Endometrium (tissue), 2 donors: ENCODE measurements around the gene SPRR2B.
"Not testable (repeated sequence)": the region's sequence is repeated elsewhere in the genome, so short reads cannot be mapped to it uniquely, and the experiment has no call there.

Source experiments
- FAIRE-seq: peaks from 2 replicates; lab custom pipeline; 2012; peaks lifted over from hg19 to GRCh38; lab: Jason Lieb, UNC
- donor health status: control.
- donor health status: control.

Gene SPRR2B

DNA sequence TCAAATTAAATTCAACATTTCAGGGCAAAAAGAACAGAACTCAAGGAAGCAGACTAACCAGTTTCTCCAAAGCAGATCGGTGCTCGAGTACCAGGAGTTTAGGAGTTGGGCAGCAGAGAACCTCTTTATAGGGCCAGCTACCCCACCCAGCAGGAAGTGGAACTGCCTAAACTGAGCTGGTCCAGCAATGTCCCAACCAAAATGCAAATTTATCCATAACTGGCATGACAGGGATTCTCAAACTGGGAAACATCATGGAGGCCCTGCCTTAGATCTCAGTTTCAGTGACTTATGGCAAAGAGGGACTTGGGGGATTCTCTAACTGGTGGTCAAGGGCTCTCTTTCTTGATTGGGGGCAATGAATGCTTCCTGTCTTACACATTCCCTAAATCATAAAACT lies at the start of gene SPRR2B:
Gene SPRR2B, minus strand, starts transcription at position 101 of the 400 bp plus-strand sequence. CDS start 772 bp downstream, outside the sequence.
- FAIRE-seq: no peak

DNA sequence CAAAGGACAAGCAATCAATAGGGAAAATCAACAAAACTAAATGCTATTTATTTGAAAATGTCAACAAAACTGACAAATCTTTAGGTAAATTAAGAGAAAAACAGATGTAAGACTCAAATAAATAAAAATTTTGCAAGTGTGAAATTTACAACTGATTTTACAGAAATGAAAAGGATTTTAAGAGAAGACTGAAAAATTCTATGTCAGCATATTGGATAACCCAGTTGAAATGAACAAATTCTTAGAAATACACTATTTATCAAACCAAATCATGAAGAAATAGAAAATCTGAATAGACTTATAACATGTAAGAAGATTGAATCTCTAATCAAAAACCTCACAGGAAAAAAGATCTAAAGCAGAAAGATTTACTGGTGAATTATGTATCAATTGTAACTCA lies 49.5 kb upstream of the SPRR2B start:
- FAIRE-seq: no peak

DNA sequence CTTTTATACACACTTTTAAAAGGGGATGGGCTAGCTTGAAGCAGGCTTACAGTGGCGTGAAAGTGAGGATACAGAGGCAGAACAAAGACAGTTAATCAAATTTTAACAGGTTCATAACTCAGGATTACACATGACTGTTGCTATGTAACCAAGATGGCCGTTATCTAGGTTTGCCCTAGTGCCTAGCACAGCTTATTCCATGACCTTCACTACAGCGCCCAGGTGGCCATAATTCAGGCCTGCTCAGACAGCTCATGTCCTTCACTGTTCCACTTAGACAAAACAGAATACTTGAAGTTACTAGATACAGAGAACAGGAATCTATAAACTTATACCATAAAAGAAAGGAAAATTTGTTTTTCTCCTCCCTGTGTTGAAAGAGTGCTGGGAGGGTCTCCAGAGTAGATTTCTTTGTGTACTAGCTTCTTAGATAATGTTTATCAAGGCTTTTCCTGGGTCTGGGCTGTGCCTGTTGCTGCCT lies 48.1 kb upstream of the SPRR2B start:
- FAIRE-seq: no peak

DNA sequence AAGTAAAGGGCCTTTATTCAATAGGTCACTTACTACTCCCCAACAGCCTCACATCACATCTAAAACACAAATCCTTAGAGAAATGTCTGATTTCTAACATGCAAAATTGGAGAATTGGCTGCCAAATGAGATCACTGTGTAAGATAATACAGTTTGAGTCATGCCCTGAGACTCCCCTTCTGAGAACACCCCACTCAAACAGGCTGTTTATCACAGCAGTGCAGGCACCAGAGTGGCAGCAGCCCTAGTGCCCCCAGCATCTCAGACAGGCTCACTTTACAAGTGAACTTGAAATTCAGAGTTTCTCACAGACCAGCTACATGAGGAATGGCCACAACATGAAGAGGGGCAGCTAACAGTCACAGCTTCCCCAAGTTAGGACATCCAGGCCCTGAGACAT lies 43.9 kb upstream of the SPRR2B start:
- FAIRE-seq: not testable (repeated sequence)

DNA sequence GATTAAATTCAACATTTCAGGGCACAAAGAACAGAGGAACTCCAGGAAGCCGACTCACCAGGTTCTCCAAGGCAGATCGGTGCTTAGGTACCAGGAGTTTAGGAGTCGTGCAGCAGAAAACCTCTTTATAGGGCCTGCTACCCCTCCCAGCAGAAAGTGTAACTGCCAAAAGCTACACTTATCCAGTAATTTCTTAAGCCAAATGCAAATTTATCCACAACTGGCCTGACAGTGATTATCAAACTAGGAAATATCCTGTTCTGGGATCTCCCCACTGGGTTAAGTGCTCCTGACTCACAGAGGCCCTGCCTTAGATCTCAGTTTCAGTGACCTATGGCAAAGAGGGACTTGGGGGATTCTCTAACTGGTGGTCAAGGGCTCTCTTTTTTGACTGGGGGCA lies 42.0 kb upstream of the SPRR2B start, which contains the start of gene SPRR2F:
Gene SPRR2F, minus strand, starts transcription at position 101 of the 400 bp plus-strand sequence. CDS start 783 bp downstream, outside the sequence.
- FAIRE-seq: no peak

DNA sequence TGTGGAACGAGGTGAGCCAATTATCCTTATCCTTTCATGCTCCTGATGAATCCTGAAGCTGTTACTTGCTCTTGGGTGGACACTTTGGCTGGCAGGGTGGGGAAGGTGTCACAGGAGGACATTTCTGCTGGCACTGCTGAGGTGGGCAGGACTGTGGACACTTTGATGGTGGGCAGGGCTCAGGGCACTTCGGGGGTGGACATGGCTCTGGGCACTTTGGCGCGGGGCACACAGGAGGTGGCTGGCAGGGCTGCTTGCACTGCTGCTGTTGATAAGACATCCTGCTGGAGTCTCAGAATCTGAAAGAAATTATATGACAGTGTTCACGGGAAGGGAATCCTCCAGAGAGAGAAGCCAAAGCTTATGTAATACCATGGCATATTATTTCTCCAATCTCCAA lies 41.0 kb upstream of the SPRR2B start:
- not testable (repeated sequence) for FAIRE-seq

DNA sequence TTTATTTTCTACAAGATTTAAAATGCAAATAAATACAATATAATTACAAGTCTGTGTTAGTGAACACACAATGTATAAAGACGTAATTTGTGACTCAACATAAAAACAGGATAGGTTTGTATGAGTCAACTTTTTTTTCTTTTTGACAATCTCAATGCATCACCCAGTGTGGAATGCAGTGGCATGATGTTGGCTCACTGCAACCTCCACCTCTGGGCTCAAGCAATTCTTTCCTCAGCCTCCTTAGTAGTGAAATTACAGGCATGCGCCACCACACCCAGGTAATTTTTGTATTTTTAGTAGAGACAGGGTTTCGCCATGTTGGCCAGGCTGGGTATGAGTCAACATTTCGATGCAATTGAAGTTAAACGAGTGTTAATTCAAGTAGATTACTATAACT lies 28.8 kb upstream of the SPRR2B start:
- no peak for FAIRE-seq

DNA sequence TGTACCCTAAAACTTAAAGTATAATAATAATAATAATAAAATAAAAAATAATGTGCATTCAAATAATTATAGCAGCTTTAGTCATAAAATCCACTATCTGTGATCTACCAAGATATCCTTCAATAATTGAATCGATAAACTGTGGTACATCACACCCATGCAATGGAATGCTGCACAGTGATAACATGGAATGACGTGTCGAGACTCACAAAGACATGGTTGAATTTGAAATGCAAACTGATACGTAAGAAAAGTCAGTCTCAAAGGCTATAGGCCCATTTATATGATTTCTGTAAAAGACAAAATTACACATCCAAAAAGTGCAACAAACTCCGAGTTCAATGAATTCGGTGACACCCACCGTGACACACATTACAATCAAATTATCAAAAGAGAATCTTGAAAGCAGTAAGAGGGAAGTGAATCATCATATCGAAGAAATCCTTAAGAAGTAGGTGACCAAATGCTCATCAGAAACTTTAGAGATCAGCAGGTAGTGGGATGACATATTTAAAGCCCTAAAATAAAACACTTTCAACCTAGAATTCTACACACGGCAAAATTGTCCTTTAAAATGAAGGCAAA lies 28.1 kb upstream of the SPRR2B start:
- FAIRE-seq: no peak

DNA sequence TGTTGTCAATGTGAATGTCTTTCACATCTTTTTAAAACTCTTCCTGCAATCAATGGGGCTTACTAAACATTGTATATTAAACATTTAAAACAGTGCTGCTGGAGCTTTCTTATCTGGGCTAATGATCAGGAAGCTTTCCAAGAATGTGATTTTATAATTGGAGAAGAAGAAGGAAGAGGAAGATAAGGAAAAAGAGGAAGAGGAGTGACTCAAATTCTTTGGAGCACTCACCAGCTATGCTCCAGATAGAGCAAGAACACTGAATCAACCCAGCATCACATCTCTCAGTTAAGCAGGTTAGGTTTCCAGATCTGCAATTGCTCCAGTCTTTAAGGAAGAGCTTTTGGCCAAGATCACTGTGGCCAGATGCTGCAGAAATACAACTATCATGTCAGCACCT lies 24.4 kb upstream of the SPRR2B start:
- no peak for FAIRE-seq

DNA sequence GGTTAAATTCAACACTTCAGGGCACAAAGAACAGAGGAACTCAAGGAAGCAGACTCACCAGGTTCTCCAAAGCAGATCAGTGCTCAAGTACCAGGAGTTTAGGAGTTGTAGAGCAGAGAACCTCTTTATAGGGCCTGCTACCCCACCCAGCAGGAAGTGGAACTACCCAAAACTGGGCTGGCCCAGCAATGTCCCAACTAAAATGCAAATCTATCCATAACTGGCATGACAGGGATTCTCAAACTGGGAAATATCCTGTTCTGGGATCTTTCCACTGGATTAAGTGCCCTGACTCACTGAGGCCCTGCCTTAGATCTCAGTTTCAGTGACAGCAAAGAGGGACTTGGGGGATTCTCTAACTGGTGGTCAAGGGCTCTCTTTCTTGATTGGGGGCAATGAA lies 23.0 kb upstream of the SPRR2B start, which contains the start of gene SPRR2E:
Gene SPRR2E, minus strand, starts transcription at position 101 of the 400 bp plus-strand sequence. CDS start 775 bp downstream, outside the sequence.
- FAIRE-seq: no peak

DNA sequence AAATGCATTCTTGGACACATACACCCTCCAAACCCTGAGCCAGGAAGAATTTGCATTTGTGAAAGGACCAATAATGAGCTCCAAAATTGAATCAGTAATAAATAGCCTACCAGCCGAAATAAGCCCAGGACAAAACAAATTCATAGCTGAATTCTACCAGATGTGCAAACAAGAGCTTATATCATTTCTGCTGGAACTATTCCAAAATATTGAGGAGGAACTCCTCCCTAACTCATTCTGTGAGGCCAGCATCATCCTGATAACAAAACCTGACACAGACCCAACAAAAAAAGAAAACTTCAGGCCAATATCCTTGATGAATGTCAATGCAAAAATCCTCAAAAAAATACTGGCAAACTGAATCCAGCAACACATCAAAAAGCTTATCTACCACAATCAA lies 16.2 kb upstream of the SPRR2B start:
- no peak for FAIRE-seq

DNA sequence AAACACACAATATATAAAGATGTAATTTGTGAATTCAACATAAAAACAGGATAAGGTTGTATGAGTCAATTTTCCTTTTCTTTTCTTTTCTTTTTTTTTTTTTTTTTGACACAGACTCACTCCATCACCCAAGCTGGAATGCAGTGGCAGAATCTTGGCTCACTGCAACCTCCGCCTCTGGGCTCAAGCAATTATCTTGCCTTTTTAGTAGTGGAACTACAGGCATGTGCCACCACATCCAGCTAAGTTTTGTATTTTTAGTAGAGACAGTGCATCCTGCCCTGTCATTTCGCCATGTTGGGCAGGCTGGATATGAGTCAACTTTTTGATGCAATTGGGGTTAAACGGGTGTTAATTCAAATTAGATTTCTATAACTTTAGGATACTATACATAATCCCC lies 10.3 kb upstream of the SPRR2B start:
- FAIRE-seq: no peak

DNA sequence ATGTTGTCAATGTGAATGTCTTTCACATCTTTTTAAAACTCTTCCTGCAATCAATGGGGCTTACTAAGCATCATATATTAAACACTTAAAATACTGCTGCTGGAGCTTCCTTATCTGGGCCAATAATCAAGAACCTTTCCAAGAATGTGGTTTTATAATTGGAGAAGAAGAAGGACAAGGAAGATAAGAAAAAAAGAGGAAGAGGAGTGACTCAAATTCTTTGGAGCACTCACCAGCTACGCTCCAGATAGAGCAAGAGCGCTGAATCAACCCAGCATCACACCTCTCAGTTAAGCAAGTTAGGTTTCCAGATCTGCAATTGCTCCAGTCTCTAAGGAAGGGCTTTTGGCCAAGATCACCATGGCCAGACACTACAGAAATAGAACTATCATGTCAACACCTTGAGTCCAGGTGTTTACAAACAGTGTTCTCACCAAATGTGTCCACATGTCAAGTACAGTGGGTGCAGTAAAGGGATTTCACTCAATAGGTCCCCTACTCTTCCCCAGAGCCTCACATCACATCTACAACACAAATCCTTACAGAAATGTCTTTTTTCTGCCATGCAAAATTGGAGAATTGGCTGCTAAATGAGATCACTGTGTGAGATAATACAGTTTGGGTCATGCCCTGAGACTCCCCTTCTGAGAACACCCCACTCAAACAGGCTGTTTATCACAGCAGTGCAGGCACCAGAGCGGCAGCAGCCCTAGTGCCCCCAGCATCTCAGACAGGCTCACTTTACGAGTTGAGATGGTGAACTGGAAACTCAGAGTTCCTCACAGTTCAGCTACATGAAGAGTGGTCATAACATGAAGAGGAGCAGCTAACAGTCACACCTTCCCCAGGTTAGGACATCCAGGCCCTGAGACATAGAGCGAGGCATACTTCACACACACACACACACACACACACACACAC lies 1.7 kb upstream of the SPRR2B start:
- FAIRE-seq: no peak

DNA sequence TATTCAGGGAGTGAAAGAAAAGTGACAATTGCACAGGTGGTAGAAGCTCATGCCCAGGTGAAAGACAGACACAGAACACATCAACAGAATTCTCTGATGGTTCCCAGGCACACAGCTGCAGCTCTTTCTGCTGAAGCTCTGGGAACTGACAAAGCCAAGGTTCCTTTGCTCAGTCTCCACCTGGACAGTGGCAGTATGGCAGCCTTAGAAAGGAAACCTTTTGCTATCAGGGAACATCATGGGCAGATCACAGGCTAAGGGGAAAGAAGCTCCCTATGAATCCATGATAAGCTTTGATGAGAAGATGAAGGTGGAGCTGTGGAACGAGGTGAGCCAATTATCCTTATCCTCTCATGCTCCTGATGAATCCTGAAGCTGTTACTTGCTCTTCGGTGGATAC lies 1.2 kb downstream of the SPRR2B start:
- no peak for FAIRE-seq

DNA sequence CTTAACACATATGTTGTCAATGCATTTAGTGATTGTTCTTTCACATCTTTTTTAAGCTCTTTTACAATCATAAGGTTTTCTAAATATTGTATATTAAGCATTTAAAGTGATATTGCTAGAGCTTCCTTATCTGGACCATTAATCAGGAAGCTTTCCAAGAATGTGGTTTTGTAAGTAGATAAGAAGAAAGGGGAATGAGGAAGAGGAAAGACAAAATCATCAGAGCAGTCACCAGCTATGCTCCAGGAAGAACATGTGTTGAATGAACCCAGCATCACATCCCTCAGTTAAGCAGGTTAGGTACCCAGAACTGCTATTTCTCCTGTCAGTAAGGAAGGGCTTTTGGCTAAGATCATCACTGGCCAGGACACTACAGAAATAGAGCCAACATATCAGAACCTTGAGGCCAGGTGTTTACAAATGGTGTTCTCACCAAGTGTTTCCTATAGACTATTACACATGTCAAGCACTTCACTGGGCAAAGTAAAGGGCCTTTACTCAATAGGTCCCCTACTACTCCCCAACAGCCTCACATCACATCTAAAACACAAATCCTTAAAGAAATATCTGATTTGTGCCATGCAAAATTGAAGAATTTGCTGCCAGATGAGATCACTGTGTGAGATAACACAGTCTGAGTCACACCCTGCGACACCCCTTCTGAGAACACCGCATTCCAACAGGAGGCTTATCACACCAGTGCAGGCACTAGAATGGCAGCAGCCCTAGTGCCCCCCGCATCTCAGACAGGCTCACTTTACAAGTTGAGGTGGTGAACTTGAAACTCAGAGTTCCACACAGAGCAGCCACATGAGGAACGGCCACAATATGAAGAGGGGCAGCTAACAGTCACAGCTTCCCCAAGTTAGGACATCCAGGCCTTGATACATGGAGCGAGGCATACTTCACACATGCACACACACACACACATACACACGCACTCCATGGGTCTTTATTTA lies 12.3 kb downstream of the SPRR2B start:
- FAIRE-seq: no peak

DNA sequence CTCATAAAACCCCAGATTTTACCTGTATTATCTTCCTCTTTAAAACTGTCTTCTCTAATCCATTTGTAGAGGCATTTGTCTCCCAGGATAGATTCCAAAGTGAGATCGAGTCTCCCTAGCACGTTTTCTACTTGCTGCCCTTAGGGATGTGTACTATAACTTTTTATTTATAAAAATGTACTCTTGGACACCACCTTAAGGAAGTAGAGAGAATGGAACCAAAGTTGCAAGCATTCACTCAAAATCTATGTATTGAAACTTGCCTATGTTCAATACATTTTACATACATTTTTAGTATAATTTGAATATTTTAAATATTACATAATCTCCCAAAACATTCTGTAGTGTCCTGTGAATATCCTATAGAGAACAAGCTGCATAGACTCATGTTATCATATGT lies 13.3 kb downstream of the SPRR2B start:
- no peak for FAIRE-seq

DNA sequence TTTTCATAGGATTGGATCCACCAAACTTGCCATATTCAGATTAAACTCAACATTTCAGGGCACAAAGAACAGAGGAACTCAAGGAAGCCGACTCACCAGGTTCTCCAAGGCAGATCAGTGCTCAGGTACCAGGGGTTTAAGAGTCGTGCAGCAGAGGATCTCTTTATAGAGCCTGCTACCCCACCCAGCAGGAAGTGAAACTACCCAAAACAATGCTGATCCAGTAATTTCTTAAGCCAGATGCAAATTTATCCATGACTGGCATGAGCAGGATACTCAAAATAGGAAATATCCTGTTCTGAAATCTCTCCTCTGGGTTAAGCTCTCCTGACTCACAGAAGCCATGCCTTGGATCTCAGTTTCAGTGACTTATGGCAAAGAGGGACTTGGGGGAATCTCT lies 14.0 kb downstream of the SPRR2B start, which contains the start of gene SPRR2A:
Gene SPRR2A, minus strand, starts transcription at position 138 of the 400 bp plus-strand sequence. CDS start 777 bp downstream, outside the sequence.
- FAIRE-seq: no peak

DNA sequence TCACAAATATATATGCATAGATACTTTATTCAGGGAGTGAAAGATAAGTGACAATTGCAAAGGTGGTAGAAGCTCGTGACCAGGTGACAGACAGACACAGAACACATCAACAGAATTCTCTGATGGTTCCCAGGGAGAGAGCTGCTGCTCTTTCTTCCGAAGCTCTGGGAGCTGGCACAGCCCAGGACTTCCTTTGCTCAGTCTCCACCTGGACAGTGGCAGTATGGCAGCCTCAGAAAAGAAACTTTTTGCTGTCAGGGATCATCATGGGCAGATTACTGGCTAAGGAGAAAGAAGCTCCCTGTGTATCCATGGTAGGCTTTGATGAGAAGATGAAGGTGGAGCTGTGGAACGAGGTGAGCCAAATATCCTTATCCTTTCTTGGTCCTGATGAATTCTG lies 15.3 kb downstream of the SPRR2B start:
- FAIRE-seq: not testable (repeated sequence)

DNA sequence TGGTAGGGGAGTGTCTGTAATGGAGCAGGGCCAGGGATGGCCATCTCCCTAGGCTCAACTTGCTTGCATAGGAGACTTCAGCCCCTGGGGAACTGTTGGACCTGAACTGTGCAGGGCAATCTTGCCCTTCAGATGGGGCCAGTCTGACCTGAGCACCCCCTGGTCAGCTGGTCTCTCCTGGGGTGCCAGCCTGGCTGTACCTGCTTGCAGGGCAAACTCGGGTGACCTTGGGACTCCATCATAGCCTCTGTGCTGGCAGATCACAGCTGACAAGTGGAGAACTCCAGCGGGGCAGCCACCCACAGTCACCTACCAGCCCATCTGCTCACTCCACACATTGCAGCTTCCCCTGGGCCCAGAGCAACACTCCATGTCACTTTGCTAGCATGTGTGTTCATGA lies 22.2 kb downstream of the SPRR2B start:
- no peak for FAIRE-seq

DNA sequence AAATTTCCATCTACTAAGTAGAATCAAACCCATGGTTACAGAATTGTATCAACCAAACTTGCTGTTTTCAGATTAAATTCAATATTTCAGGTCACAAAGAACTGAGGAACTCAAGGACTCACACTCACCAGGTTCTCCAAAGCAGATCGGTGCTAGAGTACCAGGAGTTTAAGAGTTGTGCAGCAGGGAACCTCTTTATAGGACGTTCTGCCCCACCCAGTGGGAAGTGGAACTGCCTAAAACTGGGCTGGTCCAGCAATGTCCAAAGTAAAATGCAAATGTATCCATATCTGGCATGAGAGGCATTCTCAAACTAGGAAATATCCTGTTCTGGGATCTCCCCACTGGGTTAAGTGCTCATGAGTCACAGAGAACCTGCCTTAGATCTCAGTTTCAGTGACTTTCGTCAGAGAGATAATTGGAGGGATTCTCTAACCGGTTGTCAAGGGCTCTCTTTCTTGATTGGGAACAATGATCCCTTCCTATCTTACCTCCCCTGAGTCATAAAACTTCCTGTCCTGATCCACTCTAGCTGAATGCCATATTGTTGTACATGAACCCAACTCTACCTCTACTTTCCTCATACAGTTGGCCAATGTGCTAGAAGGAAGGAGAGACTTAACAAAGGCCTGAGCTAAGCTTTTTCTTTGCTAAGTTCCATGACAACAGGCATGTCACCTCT lies 30.3 kb downstream of the SPRR2B start, which contains the start of gene SPRR2D:
Gene SPRR2D, minus strand, starts transcription at position 171 of the 682 bp plus-strand sequence. CDS start 774 bp downstream, outside the sequence.
- no peak for FAIRE-seq

DNA sequence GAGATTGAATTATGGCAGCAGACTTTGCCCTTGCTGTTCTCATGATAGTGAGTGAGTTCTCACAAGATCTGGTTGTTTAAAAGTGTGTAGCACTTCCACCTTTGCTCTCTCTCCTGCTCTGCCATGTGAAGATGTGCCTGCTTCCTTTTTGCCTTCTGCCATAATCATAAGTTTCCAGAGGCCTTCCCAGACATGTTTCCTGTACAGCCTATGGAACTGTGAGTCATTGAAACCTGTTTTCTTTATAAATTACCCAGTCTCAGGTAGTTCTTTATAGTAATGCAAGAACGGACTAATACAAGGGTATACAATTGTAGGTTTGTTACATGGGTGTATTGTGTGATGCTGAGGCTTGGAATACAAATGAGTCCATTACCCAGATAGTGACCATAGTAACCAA lies 36.2 kb downstream of the SPRR2B start:
- FAIRE-seq: no peak
